Measurements from ENCODE around the gene ITPR2.

Gene ITPR2

DNA sequence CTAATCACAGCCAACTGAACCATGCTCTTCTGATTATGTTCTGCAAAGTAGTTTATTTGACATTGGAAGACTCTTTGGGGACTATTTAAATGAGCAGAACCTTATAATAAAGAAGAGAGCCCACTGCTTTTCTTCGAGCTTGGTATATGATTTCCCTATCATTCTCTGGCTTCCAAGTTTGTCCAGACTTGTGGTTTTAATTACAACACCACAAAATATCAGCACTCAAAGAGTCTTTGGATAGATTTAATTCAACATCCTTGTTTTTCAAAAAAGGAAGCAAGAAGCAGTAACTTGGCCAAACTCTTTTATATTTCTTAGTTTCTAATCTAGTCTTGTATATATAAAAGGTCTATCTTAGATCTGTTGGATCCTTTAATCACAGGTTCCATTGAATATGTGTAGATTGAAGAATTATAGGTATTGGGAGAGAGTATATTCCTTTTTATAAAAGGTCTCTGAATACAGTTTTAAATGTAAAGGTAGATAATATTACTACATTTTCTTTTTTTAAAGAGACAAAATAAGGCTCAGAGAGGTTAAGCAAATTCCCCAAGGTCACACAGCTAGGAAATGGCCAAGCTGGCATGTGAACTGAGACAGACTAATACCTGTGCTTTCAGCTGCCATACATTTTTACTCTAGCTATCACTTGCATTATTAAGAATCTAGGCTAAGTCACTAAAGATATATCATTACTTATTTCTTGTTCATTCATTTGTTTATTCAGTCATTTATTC lies 464.8 kb downstream of the ITPR2 start:
- Histone ChIP-seq H3K36me3 (ENCODE audit: low read depth) (no peaks in the 10 kb centered on the region), H3K9me3 (ENCODE audit: severe bottlenecking) (no peaks in the 10 kb centered on the region), H3K4me1 (ENCODE audit: insufficient read depth, poor library complexity, severe bottlenecking) (no peaks in the 10 kb centered on the region), H3K4me3 (ENCODE audit: severe bottlenecking) (no peak overlapping the region), H3K27ac (ENCODE audit: poor library complexity, severe bottlenecking) (no peak overlapping the region), H3K27me3 (ENCODE audit: insufficient read depth, poor library complexity, severe bottlenecking) (no peaks in the 10 kb centered on the region)
- ATAC-seq (ENCODE audit: low read depth) (no peak), DNase-seq (ENCODE audit: low spot score) (no peak)
- TF ChIP-seq, protein P1, sequence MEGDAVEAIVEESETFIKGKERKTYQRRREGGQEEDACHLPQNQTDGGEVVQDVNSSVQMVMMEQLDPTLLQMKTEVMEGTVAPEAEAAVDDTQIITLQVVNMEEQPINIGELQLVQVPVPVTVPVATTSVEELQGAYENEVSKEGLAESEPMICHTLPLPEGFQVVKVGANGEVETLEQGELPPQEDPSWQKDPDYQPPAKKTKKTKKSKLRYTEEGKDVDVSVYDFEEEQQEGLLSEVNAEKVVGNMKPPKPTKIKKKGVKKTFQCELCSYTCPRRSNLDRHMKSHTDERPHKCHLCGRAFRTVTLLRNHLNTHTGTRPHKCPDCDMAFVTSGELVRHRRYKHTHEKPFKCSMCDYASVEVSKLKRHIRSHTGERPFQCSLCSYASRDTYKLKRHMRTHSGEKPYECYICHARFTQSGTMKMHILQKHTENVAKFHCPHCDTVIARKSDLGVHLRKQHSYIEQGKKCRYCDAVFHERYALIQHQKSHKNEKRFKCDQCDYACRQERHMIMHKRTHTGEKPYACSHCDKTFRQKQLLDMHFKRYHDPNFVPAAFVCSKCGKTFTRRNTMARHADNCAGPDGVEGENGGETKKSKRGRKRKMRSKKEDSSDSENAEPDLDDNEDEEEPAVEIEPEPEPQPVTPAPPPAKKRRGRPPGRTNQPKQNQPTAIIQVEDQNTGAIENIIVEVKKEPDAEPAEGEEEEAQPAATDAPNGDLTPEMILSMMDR (IDR thresholded peaks at IDR 0.05; ENCODE audit: poor library complexity, severe bottlenecking), result no peak

DNA sequence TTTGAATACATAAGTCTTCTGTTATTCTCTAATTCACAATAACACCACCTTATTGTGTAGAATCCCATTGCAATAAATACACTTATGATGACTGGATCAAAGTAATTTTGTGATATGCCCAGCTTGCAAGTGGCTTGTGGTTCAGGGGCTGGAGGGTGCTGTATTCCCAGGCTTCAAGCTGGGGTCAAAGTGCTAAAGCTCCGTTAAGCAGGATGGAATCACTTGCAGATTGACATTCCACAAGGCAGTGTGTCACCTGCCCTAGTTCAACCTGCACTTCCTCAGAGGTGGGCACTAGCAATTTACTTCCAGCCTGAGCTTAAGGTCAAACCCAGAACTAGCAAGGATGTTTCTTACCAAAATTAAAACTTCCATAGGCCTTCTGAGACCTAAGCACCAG lies 471.0 kb downstream of the ITPR2 start:
- DNase-seq (ENCODE audit: low spot score), result no peak
- Histone ChIP-seq H3K4me3 (ENCODE audit: severe bottlenecking) (no peak overlapping the region), H3K36me3 (ENCODE audit: low read depth) (no peaks in the 10 kb centered on the region), H3K9me3 (ENCODE audit: severe bottlenecking) (no peaks in the 10 kb centered on the region), H3K27me3 (ENCODE audit: insufficient read depth, poor library complexity, severe bottlenecking) (no peaks in the 10 kb centered on the region), H3K4me1 (ENCODE audit: insufficient read depth, poor library complexity, severe bottlenecking) (no peaks in the 10 kb centered on the region), H3K27ac (ENCODE audit: poor library complexity, severe bottlenecking) (no peak overlapping the region)
- no peak for ATAC-seq (ENCODE audit: low read depth)
- TF ChIP-seq, protein P1 (IDR thresholded peaks at IDR 0.05; ENCODE audit: poor library complexity, severe bottlenecking), result no peak

DNA sequence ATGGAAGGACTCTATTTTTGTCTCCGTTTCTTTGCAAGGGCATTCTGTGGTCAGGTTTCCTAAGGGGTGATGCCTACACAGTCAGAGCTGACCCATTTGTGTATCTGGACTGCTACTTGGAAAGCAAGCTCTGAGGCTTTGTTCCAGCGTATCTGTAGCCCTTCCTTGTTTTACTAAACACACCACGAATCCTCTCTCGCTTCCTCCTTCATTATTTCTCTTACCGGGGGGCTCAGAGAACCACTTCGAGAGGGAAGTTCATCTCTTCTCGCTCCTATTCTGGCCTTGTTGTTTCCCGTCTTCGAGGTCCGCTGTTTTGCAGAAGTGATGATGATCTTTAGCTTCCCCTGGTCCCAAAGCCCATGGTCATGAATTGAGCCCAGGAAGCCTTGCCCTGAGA lies 472.9 kb downstream of the ITPR2 start:
- Histone ChIP-seq H3K4me1 (ENCODE audit: insufficient read depth, poor library complexity, severe bottlenecking) (no peaks in the 10 kb centered on the region), H3K4me3 (ENCODE audit: severe bottlenecking) (no peak overlapping the region), H3K27ac (ENCODE audit: poor library complexity, severe bottlenecking) (no peak overlapping the region), H3K9me3 (ENCODE audit: severe bottlenecking) (no peaks in the 10 kb centered on the region), H3K36me3 (ENCODE audit: low read depth) (no peaks in the 10 kb centered on the region), H3K27me3 (ENCODE audit: insufficient read depth, poor library complexity, severe bottlenecking) (no peaks in the 10 kb centered on the region)
- ATAC-seq (ENCODE audit: low read depth) (no peak), DNase-seq (ENCODE audit: low spot score) (no peak)
- TF ChIP-seq, protein P1 (IDR thresholded peaks at IDR 0.05; ENCODE audit: poor library complexity, severe bottlenecking), result no peak

DNA sequence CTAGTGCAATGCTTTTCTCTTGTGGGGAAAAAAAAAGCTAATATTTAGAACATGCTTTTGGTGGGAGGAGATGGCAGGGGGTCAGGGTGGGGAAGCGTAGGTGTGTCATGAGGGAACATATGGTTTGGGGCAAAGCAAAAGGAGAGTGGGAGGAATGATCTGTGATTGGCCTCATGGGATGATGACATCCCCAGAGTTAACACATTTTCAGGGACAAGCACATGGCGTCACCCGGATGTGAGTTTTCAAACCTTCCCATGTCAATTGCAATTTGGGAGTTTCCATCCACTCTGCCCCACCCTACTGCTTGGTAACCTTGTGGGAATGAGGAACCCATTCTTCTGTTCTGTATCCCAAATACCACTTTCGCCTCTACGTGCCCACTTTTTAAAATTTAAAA lies 473.4 kb downstream of the ITPR2 start:
- no peaks in the 10 kb centered on the region for H3K9me3 ChIP-seq (ENCODE audit: severe bottlenecking)
- no peak for DNase-seq (ENCODE audit: low spot score)
- H3K4me3 ChIP-seq (ENCODE audit: severe bottlenecking), result no peak overlapping the region
- no peaks in the 10 kb centered on the region for H3K36me3 ChIP-seq (ENCODE audit: low read depth)
- TF ChIP-seq, protein P1 (IDR thresholded peaks at IDR 0.05; ENCODE audit: poor library complexity, severe bottlenecking), result no peak
- no peaks in the 10 kb centered on the region for H3K4me1 ChIP-seq (ENCODE audit: insufficient read depth, poor library complexity, severe bottlenecking)
- no peak overlapping the region for H3K27ac ChIP-seq (ENCODE audit: poor library complexity, severe bottlenecking)
- ATAC-seq (ENCODE audit: low read depth), result no peak
- no peaks in the 10 kb centered on the region for H3K27me3 ChIP-seq (ENCODE audit: insufficient read depth, poor library complexity, severe bottlenecking)

DNA sequence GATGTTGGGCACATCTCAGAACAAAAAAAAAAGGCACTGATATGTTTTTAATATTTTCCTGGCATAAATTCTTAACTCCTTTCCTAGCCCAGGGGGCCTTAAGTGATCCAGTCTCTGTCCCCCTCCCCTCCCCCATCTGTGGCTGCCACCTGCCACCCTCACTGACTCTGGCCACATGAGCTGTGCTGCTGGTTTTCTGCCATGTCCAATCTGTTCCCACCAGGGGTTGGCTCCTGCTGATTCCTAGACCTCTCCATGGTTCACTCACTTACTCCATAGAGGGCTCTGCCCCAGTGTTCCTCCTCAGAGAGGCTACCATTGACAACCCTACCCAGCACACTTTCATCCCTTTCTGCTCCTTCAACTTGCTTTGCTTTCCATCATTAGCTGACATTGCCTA lies 474.3 kb downstream of the ITPR2 start:
- H3K4me1 ChIP-seq (ENCODE audit: insufficient read depth, poor library complexity, severe bottlenecking), result no peaks in the 10 kb centered on the region
- ATAC-seq (ENCODE audit: low read depth), result no peak

More for the DNA sequence above, 474.3 kb downstream of the ITPR2 start:
- DNase-seq (ENCODE audit: low spot score), result no peak
- Histone ChIP-seq H3K4me3 (ENCODE audit: severe bottlenecking) (no peak overlapping the region), H3K36me3 (ENCODE audit: low read depth) (no peaks in the 10 kb centered on the region), H3K27me3 (ENCODE audit: insufficient read depth, poor library complexity, severe bottlenecking) (no peaks in the 10 kb centered on the region), H3K27ac (ENCODE audit: poor library complexity, severe bottlenecking) (no peak overlapping the region), H3K9me3 (ENCODE audit: severe bottlenecking) (no peaks in the 10 kb centered on the region)
- TF ChIP-seq, protein P1 (IDR thresholded peaks at IDR 0.05; ENCODE audit: poor library complexity, severe bottlenecking), result no peak
